Stomach (tissue), 9 donors: ENCODE results near the gene PDE9A. TPM values are rescaled to one million over a fixed set of nuclear protein-coding genes. Genes with fewer than 3 reads are reported as not detected.

Source experiments
- DNase-seq, 2 donors: peaks; one replicate each; pipeline versions ENCODE4 v3.0.0 to v3.0.0-alpha.2; 2013 to 2019
- H3K27ac ChIP-seq, 5 donors: fragments of 200-600 bp in 4 of 5; sonication (generic) in 4 of 5; one replicate each; pipeline ENCODE4 v1.5.1; 2013 to 2019; ENCODE audit warnings: mild to moderate bottlenecking in 1 of 5, moderate library complexity in 1 of 5
- H3K27me3 ChIP-seq, 3 donors: fragments of 200-600 bp; sonication (generic); one replicate each; pipeline ENCODE4 v1.5.1; 2017 to 2019; ENCODE audit warnings: mixed run types in 1 of 3
- H3K36me3 ChIP-seq, 4 donors: fragments of 200-600 bp; sonication (generic); 1 replicate in 3 of 4; 2 replicates in 1 of 4; pipeline ENCODE4 v1.5.1; 2016 to 2019
- H3K4me1 ChIP-seq, 4 donors: fragments of 200-600 bp; sonication (generic); one replicate each; pipeline ENCODE4 v1.5.1; 2016 to 2019
- H3K4me3 ChIP-seq, 4 donors: fragments of 200-600 bp; sonication (generic) in 3 of 4; one replicate each; pipeline ENCODE4 v1.5.1; 2016 to 2019; ENCODE audit warnings: mild to moderate bottlenecking in 1 of 4
- H3K9me3 ChIP-seq, 4 donors: fragments of 200-600 bp; sonication (generic); one replicate each; pipeline ENCODE4 v1.5.1; 2016 to 2019
- CTCF ChIP-seq, 7 experiments: fragments of 450-650 bp in 4 of 7; fragments of 200-600 bp in 3 of 7; sonication (generic) in 3 of 7; IDR thresholded peaks; one replicate each; pipeline ENCODE4 v1.5.1; 2016 to 2019; ENCODE audit warnings: antibody characterized with exemption in 7 of 7, control low read depth in 2 of 7, mild to moderate bottlenecking in 1 of 7
- EP300 ChIP-seq: sonication (generic); formaldehyde crosslinking; IDR thresholded peaks from one replicate; pipeline ENCODE4 v1.6.1; 2017; ENCODE audit warnings: antibody characterized with exemption
- POLR2A ChIP-seq, 4 donors: fragments of 450-650 bp; IDR thresholded peaks; one replicate each; pipeline ENCODE4 v1.6.1; 2016; ENCODE audit warnings: antibody characterized with exemption in 4 of 4, control low read depth in 2 of 4, mild to moderate bottlenecking in 1 of 4, moderate library complexity in 1 of 4
- POLR2AphosphoS5 ChIP-seq, 3 donors: sonication (generic); formaldehyde crosslinking; IDR thresholded peaks; one replicate each; pipeline ENCODE4 v1.6.1; 2016; ENCODE audit warnings: antibody characterized with exemption in 3 of 3
- WGBS, 5 donors: extraction: QIAGEN DNeasy Blood & Tissue Kit in 3 of 5; methylation state at CpG; one replicate each; pipeline versions ENCODE4 v1.1.5 to v1.1.7; 2013 to 2018; 5-methylcytosine and 5-hydroxymethylcytosine counted together
- intact Hi-C: fragments of 100-400 bp; cut with DNase I; formaldehyde crosslinking; loops from one replicate; pipeline ENCODE4 v1.15.1; 2023; ENCODE audit warnings: low total_unique reads
- polyA plus RNA-seq, 3 donors: library from polyadenylated mRNA; stranded (reverse); fragments of 200-250 nt; gene quantifications; one replicate each; pipeline ENCODE4 v1.2.3, GENCODE V29; 2013
- total RNA-seq, 5 donors: library from RNA; depleted of rRNA; stranded (reverse); fragments of >200 nt; gene quantifications; one replicate each; pipeline versions ENCODE4 v1.1.0 to v1.2.3, GENCODE V29; 2014 to 2016
- donor health status: healthy with polysubstance abuse.
- donor health status: Bipolar disorder and iron deficiency.
- donor health status: healthy.

The PDE9A gene
- total and polyA plus RNA-seq, 8 donors, result 6.4 to 77.1 (median 11.9) TPM

- H3K9me3 ChIP-seq, result no peaks in the 10 kb centered on the region
- H3K36me3 ChIP-seq, result no peaks in the 10 kb centered on the region
- H3K27ac ChIP-seq, result no peak overlapping the region
- intact Hi-C loops, result no loop called here
- no peaks in the 10 kb centered on the region for H3K27me3 ChIP-seq
- H3K4me3 ChIP-seq, result no peak overlapping the region
- 87 to 93% (median 90%) methylated on average over 10 of the region's 10 CpGs for WGBS, 5 donors
- no peak for TF ChIP-seq EP300
- no peak for TF ChIP-seq POLR2A (IDR thresholded peaks at IDR 0.05)
- no peak for TF ChIP-seq POLR2AphosphoS5 (IDR thresholded peaks at IDR 0.05)
- TF ChIP-seq CTCF (IDR thresholded peaks at IDR 0.05), result no peak
- H3K4me1 ChIP-seq, result peaks cover 0 to 55% (median 10%) of the 10 kb centered on the region in 4 donors
- DNase-seq, result no peak
Observed at GRCh38 chr21:42664614-42665013, 11.2 kb downstream of the PDE9A start.

GRCh38 chr21:42665026-42665425 is 11.6 kb downstream of the PDE9A start:
- intact Hi-C loops, result no loop called here
- no peaks in the 10 kb centered on the region for H3K27me3 ChIP-seq
- TF ChIP-seq EP300 (no peak), CTCF (IDR thresholded peaks at IDR 0.05) (no peak), POLR2AphosphoS5 (IDR thresholded peaks at IDR 0.05) (no peak), POLR2A (IDR thresholded peaks at IDR 0.05) (no peak)
- H3K27ac ChIP-seq, result no peak overlapping the region
- H3K9me3 ChIP-seq, result no peaks in the 10 kb centered on the region
- WGBS, 5 donors, result 61 to 67% (median 66%) methylated on average over 8 of the region's 8 CpGs
- no peak for DNase-seq
- no peak overlapping the region for H3K4me3 ChIP-seq
- H3K36me3 ChIP-seq, result no peaks in the 10 kb centered on the region
- peaks cover 0 to 55% (median 10%) of the 10 kb centered on the region in 4 donors for H3K4me1 ChIP-seq

- Histone ChIP-seq H3K27ac (no peak overlapping the region), H3K36me3 (no peaks in the 10 kb centered on the region), H3K4me3 (no peak overlapping the region), H3K9me3 (no peaks in the 10 kb centered on the region), H3K27me3 (no peaks in the 10 kb centered on the region), H3K4me1 (peaks cover 0 to 55% (median 10%) of the 10 kb centered on the region in 4 donors)
- TF ChIP-seq CTCF (IDR thresholded peaks at IDR 0.05), result no peak
- TF ChIP-seq POLR2A (IDR thresholded peaks at IDR 0.05), result no peak
- no peak for TF ChIP-seq POLR2AphosphoS5 (IDR thresholded peaks at IDR 0.05)
- no peak for TF ChIP-seq EP300
- intact Hi-C loops, result no loop called here
- DNase-seq, result no peak
- 82 to 96% (median 94%) methylated on average over 13 of the region's 13 CpGs for WGBS, 5 donors
Observed at GRCh38 chr21:42665484-42665883, 12.1 kb downstream of the PDE9A start.

- DNase-seq, result no peak
- Histone ChIP-seq H3K27me3 (no peaks in the 10 kb centered on the region), H3K27ac (peak overlapping the region in 1 of 5 donors; percentile 26), H3K4me3 (no peak overlapping the region), H3K36me3 (no peaks in the 10 kb centered on the region), H3K4me1 (peaks cover 0 to 60% (median 10%) of the 10 kb centered on the region in 4 donors), H3K9me3 (no peaks in the 10 kb centered on the region)
- intact Hi-C loops, result no loop called here
- WGBS, 5 donors, result 81 to 92% (median 84%) methylated on average over 21 to 30 of the region's 30 CpGs
- TF ChIP-seq EP300, result no peak
Observed at GRCh38 chr21:42666023-42666747, 12.8 kb downstream of the PDE9A start.

- H3K4me1 ChIP-seq, result peaks cover 3 to 67% (median 12%) of the 10 kb centered on the region in 4 donors
- H3K4me3 ChIP-seq, result no peak overlapping the region
- DNase-seq, result peak in 1 of 2 donors; percentile 53
- TF ChIP-seq POLR2A (IDR thresholded peaks at IDR 0.05) (no peak), EP300 (no peak), POLR2AphosphoS5 (IDR thresholded peaks at IDR 0.05) (no peak), CTCF (IDR thresholded peaks at IDR 0.05) (no peak)
- 69 to 98% (median 92%) methylated on average over 2 to 11 of the region's 11 CpGs for WGBS, 5 donors
- no peak overlapping the region for H3K27ac ChIP-seq
- H3K36me3 ChIP-seq, result no peaks in the 10 kb centered on the region
- intact Hi-C loops, result no loop called here
- no peaks in the 10 kb centered on the region for H3K27me3 ChIP-seq
- H3K9me3 ChIP-seq, result no peaks in the 10 kb centered on the region
Observed at GRCh38 chr21:42666925-42667324, 13.5 kb downstream of the PDE9A start.
